ENCODE results near the gene ONECUT3. TPM values are rescaled to one million over a fixed set of nuclear protein-coding genes. Genes with fewer than 3 reads are reported as not detected.
"Not testable (repeated sequence)": the region's sequence is repeated elsewhere in the genome, so short reads cannot be mapped to it uniquely, and the experiment has no call there.

The ONECUT3 gene
- total RNA-seq, 1 donor, result not detected

DNA sequence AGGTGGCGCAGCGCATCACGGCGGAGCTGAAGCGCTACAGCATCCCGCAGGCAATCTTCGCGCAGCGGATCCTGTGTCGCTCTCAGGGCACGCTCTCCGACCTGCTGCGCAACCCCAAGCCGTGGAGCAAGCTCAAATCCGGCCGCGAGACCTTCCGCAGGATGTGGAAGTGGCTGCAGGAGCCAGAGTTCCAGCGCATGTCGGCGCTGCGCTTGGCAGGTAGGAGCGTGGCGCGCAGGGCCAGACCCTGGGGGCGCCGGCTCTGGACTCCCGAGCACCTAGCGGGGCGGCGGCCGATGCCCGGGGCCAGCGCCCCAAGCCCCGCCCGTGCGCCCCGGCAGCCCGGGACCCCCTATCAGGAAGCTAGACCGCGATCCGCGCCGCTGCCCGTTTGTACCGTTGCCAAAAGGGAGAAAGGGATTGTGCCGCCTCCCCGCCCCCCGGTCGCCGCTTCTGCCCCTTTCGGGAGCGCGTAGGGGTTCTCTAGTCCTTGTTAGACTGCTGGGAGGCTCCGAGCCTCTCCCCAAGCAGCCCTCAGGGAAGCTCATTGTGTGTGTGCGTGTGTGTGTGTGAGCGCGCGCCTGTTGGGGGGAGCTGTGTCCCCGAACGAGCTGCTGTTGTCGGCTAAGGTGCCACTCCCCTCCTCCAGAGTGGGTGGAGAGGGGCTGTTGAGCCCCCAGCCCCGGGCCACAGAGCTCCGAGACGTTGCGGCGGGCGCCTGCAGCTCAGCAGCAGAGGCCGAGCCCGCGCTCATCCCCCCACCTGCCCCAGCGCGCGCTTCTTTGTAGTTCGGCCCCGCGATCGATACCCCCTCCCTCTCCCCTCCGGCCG lies 1.5 kb downstream of the ONECUT3 start:
- no peak for DNase-seq (ENCODE audit: low read depth in 2 of 3, low spot score in 2 of 3)

DNA sequence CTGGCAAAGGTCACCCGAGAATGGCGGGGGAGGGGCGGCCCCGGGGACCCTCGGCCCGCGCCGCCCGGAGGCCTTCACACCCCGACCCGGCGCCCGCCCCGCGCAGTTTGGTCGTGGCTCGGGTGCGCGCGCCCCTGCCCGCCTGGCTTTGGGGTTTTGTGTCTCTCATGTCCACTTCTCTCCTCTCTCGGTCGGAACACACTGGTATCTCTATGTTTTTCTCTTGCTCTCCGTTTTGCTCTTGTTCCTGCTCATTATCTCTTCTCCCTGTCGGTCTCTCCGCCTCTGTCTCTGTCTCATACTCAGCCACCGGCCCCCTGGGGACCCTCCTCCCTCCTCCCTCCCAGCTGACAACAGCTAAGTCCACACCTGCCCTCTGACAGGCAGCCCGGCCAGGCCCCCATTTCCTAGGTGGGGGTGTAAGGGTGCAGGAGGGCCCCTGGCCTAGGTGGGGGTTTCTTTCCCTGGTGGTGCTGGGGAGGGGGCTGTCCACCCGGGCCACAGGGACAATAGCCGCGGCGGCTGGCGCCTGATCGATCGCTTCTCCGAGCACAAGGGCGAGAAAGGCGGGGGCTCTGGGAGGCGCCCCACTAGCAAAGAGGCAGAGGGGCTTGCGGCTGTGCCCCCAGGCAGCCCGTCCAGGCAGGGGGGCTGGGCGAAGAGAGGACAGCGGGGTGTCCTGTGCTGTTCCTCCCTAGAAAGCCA lies 2.3 kb downstream of the ONECUT3 start:
- DNase-seq (ENCODE audit: low read depth in 2 of 3, low spot score in 2 of 3), result no peak

DNA sequence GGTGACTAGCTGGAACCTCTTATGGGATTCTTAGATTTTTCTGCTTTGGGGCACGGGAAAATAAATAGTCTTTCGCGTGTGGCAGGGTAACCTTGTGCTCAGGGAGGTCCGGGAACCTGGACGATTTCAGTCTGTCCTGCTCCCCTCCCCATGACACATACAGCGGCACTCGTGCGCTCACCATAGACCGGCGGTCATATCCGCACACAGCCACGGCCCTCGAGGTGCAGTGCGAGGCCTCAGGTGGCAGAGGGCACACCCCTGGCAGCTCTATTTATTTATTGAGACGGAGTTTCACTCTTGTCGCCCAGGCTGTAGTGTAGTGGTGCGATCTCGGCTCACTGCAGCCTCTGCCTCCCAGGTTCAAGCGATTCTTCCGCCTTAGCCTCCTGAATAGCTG lies 3.0 kb downstream of the ONECUT3 start:
- DNase-seq (ENCODE audit: low read depth in 2 of 3, low spot score in 2 of 3), result no peak

DNA sequence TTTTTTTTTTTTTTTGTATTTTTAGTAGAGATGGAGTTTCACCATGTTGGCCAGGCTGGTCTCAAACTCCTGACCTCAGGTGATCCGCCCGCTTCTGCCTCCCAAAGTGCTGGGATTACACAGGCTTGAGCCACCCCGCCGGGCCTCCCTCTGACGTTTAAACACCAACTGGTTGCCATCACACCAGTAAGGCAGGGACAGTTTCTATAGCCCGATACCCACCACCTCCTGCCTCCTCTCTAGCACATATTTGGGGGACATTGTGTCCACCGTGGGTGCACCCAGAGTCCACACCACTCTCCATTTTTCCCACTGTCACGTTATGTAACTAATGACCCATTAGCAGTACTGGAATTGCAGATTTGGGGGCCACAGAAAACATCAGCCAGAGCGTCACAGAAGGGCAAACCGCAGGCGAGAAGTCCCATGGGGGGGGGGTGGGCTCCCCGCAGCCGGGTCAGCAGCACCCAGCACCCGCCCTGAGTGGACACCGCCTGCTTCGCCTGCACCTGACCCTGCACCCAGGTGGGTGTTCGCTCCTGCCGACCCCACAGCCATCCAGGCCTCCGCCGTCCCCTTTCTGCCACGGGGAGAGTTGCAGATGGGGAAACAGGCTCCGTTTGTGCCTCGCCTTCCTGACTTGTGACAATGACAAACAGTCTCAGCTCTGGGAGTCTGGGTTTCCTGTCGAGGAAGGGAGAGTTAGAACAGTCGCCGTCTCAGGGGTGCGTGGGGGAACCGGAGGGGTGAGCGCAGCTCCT lies 3.6 kb downstream of the ONECUT3 start:
- no peak for DNase-seq (ENCODE audit: low read depth in 2 of 3, low spot score in 2 of 3)

DNA sequence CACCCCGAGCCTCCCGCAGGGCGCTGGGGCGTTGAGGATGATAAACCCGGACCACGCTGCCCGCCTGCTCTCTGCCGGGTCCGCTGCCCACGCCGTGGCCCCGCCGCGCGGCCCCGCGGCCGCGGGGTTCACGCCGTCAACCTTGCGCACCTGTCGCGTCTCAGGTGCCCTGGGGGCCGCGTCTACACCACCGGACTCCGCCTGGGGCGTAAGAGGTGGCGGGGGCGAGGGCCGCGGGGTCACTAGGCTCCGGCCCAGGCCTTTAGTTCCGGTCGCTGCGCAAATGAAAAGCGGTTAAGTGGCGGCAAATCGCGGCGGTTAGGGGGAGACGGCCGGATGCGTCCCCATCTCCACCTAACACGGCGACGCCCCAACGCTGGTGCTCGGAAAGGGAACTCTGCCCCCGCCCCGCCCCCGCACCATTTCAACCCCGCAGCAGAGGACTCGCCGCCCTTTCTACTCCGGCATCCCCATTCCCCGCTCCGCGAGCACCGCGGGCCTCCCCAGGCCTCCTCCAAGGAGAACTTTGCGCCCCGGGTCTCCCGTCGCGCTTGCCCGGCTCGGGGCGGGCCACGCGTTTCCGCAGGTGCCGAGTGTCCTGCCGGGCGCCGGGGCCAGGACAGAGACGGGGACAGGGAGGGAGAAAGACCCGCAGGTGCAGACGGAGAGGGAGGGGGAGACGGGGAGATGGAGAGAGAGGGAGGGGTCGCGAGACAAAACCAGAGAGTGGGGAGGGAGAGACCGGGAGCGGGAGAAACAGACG lies 4.3 kb downstream of the ONECUT3 start:
- no peak for DNase-seq (ENCODE audit: low read depth in 2 of 3, low spot score in 2 of 3)

DNA sequence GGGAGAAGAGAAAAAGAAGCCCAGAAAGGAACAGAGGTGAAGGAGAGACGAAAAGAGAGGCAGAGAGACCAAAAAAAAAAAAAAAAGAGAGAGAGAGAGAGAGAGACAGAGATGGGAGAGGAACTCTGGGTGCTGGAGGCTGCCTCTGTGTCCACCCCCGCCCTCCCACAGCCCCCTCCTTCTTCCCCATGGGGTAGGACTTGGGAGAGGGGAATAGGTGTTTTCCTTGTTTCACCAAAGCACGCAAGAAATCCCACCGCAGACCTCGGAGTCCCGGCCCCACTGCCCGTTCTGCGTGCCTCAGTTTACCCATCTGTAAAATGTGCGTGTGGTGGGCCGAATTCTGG lies 4.9 kb downstream of the ONECUT3 start:
- no peak for DNase-seq (ENCODE audit: low read depth in 2 of 3, low spot score in 2 of 3)

DNA sequence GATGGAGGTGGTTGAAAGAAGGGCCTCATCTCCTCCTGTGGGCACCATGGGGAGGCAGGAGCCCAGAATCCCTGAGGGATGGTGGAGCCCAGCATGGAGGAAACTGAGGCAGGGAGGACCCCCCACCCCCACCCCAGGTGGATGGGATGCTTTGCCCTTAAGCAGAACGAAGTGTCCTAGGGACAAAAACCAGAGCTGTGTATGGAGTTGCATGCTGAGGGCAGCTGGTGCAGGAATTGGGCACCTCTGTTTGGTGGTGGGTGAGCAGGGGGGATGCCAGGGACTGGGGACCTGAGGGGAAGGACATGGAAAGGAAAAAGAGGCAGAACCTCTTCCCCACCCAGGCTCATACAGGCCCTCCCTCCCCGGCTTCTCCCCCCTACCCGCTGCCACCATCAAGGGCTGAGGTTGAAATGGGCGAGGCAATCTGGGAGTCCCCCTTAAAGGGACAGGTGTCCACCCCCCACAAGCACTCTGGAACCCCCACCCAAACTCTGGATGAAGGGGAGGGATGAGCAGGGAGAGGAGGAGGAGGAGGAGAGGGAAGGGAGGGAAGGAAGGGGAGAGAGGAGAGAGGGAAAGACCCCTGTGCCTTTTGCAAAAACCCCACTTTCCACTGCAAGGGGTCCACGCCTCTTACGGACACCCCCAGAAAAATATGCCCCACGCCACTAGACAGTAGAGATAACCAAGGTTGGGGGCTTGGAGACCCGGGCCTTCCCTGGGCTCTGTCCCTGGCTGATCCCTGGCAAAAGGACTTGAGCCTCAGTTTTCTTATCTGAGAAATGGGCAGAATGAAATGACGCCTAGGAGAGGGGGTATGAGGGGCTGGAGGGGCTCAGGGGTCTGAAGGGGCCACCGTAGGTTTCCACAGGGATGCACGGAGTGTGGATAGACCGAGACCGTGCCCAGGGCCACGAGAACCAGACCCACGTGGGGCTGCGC lies 5.9 kb downstream of the ONECUT3 start:
- DNase-seq (ENCODE audit: low read depth in 2 of 3, low spot score in 2 of 3), result no peak

DNA sequence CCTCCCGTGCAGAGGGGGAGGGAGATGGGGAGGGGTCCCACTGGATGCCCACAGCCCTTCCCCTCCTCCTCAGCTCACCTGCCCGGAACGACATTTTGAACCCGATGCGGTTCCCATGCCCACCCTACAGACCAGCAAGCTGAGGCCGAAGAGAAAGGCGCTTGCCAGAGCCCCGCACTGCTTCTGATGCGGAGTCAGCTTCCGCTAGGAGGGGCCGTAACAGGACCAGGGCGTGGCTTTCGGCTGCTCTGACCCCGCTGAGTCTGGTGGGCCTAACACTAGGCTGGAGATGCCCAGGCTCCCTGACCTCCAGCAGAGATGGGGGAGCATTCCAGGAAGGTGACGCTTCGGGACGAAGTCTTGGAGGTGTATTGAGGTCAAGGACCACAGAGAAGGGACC lies 6.7 kb downstream of the ONECUT3 start:
- no peak for DNase-seq (ENCODE audit: low read depth in 2 of 3, low spot score in 2 of 3)

DNA sequence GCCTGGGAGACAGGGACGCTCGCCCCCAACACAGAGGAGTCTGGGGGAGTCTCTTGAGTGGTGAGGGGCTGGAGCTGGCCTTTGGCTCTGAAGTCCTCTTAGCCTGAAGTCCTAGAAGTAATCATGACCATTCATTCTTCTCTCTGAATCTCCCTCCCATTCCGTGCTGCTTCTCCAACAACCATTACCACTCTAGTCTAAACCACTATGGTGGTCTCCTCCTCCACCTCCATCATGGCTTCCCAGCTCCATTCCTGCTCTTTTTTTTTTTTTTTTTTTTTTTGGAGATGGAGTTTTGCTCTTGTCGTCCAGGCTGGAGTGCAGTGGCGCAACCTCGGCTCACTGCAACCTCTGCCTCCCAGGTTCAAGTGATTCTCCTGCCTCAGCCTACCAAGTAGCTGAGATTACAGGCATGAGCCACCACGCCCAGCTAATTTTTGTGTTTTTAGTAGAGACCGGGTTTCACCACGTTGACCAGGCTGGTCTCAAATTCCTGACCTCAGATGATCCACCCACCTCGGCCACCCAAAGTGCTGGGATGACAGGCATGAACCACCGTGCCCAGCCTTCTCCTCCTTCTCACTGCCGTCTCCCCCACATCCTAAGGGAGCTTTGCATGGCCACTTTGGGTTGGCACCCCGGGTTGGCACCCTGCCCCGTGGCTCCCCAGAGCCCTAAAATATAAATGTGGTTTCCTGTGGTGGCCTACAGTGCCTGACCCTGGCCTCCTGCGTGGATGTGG lies 7.7 kb downstream of the ONECUT3 start:
- not testable (repeated sequence) for DNase-seq (ENCODE audit: low read depth in 2 of 3, low spot score in 2 of 3)

DNA sequence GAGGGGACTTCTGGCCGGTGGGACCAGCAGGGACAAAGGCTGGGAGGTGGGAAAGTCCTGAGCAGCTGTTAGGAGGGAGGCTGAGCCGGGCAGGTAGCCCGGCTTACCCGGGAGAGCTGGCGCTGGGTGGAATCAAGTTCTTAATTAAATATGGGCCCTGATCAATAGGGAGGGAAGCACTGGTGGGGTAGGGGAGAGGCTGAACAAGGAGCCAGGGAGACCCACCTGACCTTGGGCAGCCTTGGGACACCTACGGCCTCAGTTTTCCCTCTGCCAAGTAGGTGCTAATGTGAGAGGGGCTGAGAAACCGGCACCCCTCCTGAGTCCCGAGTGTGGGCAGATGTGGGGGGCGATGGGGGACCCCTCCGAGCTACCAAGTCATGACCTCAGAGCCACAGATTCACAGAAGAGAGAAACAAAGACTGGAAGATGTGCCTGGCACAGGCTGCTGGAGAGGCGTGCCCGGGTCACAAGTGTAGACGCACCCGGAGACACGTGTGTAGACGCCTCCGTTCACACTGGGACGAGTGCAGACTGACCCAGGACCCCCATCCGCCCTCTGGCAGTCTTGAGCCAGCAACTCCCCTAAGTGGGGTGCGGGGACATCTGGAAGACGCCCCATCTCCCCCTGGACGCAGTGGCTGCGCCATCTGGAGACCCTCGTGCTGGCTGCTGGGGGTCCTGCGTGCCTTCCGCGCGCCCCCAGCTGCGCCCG lies 8.4 kb downstream of the ONECUT3 start:
- no peak for DNase-seq (ENCODE audit: low read depth in 2 of 3, low spot score in 2 of 3)

DNA sequence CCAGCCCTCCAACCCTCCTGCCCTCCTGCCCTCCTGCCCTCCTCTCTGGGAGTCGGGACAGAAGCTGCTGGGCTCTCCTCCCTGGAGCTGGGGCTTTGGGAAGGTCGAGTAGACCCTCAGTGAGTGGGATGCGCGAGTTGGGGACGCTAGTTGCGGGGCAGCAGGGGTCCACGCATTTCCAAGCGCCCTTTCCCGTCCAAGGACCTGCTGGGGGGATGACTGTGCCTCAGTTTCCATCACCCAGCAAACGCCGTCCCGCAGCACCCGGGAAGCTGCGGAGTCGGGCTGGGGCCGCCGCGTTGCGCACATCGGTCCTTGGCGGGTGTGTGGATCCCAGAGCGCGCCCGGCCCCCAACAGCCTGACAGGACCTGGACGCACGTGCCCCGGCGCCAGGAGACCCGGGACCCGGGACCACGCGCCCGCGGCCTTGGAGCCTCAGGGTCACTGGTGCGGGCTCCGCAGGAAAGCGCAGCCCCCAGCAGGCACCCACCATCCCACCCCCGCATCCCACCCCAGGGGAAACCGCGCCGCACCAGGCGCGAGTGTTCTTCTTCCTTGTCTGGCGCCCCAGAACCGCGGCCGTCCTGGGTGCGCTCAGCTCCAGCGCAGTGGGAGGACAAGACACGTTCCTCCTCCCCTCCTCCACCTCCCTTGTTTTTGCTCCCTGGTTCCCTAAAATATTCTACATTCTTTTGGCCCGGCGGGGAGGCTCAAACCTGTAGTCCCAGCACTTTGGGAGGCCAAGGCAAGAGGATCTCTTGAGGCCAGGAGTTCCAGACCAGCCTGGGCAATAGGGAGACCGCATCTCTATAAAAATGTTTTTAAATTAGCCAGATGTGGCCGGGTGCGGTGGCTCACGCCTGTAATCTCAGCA lies 9.2 kb downstream of the ONECUT3 start:
- DNase-seq (ENCODE audit: low read depth in 2 of 3, low spot score in 2 of 3), result no peak

DNA sequence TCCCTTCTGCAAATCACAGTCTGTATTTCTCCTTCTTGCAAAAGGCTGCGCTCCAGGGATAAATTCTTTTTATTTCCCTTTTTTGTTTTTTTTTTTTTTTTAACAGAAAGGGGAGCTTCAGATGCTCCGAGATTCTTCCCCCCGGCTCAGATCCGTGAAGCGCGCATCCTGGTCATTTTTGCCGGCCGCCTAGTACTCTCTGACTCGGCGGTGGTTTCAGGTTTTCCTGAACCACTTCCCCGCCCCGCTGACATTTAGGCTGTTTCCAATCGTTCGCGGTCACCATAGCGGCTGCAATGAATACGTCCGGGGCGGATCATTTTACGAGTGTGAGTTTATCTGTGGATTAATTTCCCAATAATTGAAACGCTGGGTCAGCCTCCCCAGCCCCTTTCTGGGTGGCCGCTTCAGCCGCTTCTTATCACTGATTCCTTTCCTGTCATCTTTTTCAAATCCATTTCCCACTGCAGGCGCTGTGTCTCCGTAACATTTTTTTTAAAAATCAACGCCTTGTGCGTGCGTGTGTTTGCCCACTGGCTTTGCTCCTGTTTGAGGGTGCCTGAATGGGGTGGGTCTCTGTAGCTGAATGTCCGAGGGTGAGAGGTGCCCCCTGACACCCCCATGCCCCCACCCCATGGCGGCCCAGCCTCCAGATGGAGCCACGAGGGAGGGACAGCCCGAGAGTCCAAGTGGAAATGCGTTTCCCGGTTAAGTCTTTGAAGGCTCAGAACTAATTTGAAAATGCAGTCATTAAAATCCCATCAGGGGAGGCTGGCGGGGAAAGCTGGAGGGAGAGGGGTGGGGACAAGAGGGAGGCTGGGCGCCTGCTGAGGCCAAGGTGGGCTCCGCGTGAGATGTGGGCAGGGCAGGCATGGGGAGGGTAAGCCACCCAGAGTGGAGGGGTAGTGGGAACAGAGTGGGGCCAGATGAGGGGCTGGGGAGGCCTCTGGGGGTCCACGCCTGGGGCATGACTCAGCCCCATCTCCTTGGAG lies 10.6 kb downstream of the ONECUT3 start:
- no peak for DNase-seq (ENCODE audit: low read depth in 2 of 3, low spot score in 2 of 3)

DNA sequence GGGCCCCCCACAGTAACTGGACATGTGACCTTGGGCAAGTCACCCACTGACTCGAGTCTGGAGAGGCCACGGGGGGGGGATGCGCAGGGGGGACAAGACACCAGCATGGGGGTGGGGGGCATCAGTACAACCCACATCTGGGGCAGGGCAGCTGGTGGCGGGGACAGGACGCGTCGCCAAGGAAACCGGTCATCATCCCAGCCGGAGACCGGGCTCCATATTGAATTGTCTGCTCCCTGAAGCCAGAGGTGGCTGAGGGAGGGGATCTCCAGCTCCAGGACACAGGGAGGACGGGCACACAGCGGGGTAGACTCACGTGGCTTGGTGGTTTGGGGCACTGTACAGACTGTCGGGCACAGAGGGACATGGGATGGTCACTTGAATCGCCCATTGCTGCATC lies 11.4 kb downstream of the ONECUT3 start:
- DNase-seq (ENCODE audit: low read depth in 2 of 3, low spot score in 2 of 3), result no peak

DNA sequence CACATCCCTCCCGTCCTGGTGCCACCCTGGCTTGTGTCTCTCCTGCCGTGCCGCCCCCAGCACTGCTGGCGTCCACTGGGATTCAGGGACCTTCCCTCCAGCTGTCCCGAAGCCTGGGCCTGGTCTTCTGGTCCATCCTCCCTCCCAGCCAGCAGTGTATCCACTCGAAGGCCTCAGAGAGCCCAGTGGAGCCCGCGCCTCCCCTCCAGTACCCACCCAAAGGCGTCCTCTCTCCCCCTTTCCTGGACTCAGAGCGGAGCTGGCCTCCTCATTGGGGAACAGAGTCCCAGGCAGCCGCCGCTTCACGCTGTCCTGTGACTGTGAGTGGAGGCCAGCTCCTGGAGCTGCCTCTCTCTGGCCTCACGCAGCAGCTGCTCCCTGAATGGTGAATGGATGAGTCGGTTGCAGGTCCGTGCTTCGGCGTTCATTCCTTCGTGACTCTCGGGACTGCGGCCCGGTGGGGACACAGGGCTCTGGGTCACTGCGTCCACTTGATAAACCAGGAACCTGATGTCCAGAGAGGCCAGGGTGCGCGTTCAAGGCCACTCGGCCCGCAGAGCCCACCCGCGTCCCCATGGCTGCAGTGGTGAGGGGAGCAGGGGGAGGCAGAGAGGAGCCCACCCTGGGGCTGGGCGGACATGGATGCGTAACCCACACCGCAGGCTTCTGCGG lies 12.1 kb downstream of the ONECUT3 start:
- DNase-seq (ENCODE audit: low read depth in 2 of 3, low spot score in 2 of 3), result no peak

DNA sequence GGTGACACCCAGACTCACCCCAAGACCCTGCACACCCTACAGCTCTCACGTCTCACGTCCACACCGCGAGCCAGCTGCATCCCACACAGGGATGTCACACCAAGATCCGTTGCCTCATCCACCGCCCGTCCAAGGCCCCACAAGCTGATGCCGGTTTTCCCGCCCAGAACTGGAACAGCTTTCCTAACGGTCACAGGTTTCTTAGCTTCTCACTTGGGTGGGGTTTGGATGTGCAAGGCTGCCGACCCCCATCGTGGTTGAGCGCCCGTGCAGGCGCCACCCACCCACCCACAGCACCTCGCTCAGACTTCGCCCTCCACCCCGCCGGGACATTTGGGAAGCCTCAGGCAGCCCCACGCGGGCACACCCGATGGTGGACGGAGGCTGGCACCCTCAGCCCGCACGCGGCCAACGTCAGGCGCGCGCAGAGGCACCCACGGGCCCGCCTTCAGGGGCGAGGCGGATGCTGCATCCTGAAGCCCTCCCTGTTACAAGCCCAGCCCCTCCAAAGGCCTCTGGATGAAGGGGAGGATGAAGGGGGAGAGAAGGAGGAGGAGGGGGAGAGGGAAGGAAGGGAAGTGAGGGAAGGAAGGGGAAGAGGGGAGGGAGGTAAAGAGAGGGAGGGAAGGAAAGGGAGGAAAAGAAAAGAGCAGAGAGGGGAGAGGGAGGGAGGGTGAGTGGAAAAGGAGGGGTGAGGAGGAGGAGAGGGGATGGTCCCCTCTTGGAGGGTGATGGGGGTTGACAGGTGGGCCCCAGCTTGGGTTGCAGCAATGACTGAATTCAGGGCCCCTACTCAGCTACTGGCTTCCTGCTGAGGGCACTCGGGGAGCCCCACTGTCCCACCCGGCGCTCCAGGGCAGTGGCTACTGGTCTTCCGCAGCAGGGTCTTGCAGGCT lies 12.8 kb downstream of the ONECUT3 start:
- DNase-seq (ENCODE audit: low read depth in 2 of 3, low spot score in 2 of 3), result no peak
